ENCODE results near the gene ENOX1.

- TF ChIP-seq, protein P1, sequence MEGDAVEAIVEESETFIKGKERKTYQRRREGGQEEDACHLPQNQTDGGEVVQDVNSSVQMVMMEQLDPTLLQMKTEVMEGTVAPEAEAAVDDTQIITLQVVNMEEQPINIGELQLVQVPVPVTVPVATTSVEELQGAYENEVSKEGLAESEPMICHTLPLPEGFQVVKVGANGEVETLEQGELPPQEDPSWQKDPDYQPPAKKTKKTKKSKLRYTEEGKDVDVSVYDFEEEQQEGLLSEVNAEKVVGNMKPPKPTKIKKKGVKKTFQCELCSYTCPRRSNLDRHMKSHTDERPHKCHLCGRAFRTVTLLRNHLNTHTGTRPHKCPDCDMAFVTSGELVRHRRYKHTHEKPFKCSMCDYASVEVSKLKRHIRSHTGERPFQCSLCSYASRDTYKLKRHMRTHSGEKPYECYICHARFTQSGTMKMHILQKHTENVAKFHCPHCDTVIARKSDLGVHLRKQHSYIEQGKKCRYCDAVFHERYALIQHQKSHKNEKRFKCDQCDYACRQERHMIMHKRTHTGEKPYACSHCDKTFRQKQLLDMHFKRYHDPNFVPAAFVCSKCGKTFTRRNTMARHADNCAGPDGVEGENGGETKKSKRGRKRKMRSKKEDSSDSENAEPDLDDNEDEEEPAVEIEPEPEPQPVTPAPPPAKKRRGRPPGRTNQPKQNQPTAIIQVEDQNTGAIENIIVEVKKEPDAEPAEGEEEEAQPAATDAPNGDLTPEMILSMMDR (IDR thresholded peaks at IDR 0.05) = no peak
- no peak for TF ChIP-seq ZFX (IDR thresholded peaks at IDR 0.05; ENCODE audit: borderline replicate concordance)
These were observed 189.7 kb downstream of the ENOX1 start for GRCh38 chr13:43596924-43597598.
